G401 (cell line): ENCODE results near the gene VN1R2. TPM values are rescaled to one million over a fixed set of nuclear protein-coding genes. Genes with fewer than 3 reads are reported as not detected.
A peak's percentile ranks its signal among the peaks of the same experiment; 100 is the strongest.
"Not testable (repeated sequence)": the region's sequence is repeated elsewhere in the genome, so short reads cannot be mapped to it uniquely, and the experiment has no call there.

Experiments used
- DNase-seq: peaks from one replicate; pipeline ENCODE4 v3.0.0-alpha.2; 2015; ENCODE audit warnings: low spot score
- in situ Hi-C: cut with HindIII; loops from 2 replicates; pipeline ENCODE4 v1.10.0; 2016; ENCODE audit warnings: low sequenced_read_pairs, mixed read lengths
- total RNA-seq: library from RNA; depleted of rRNA; stranded (reverse); fragments of >200 nt; shearing (Covaris generic); gene quantifications from 2 replicates; pipeline ENCODE4 v1.2.3, GENCODE V29; 2014; rRNA removed

VN1R2 gene
- total RNA-seq: not detected in 2 replicates

GRCh38 chr19:53257715-53258342 lies at the start of gene VN1R2:
Gene VN1R2, plus strand, starts transcription at chr19:53258292. Its CDS starts 84 bp downstream, at chr19:53258376.
- in situ Hi-C loops, DNase-seq: not testable (repeated sequence)

GRCh38 chr19:53211554-53211953 lies 46.5 kb upstream of the VN1R2 start:
- in situ Hi-C loops, DNase-seq: not testable (repeated sequence)

- DNase-seq: no peak
- in situ Hi-C loops: no loop called here
These were observed 45.3 kb upstream of the VN1R2 start for GRCh38 chr19:53212703-53213320.

GRCh38 chr19:53222716-53223115 lies 35.4 kb upstream of the VN1R2 start:
- in situ Hi-C loops, DNase-seq: not testable (repeated sequence)

- in situ Hi-C loops: no loop called here
- DNase-seq: no peak
These were observed 33.5 kb upstream of the VN1R2 start for GRCh38 chr19:53224606-53225005.

GRCh38 chr19:53237114-53237777 lies 20.8 kb upstream of the VN1R2 start:
- in situ Hi-C loops: no loop called here
- no peak for DNase-seq

GRCh38 chr19:53246498-53246897 lies 11.6 kb upstream of the VN1R2 start:
- no peak for DNase-seq
- in situ Hi-C loops: no loop called here

GRCh38 chr19:53254411-53255341 lies 3.4 kb upstream of the VN1R2 start, which contains the start of gene ZNF677:
Gene ZNF677, minus strand, starts transcription at chr19:53254873. Its CDS starts 3,323 bp downstream, at chr19:53251550.
- in situ Hi-C loops: no loop called here
- DNase-seq: peak; percentile 93

GRCh38 chr19:53267623-53268022 lies 9.5 kb downstream of the VN1R2 start, which contains the start of gene VN1R4:
Gene VN1R4, minus strand, starts transcription at chr19:53267723. Its CDS starts 58 bp downstream, at chr19:53267665.
- in situ Hi-C loops, DNase-seq: not testable (repeated sequence)

- in situ Hi-C loops, DNase-seq: not testable (repeated sequence)
These were observed 11.8 kb downstream of the VN1R2 start for GRCh38 chr19:53269861-53270260.

- in situ Hi-C loops: no loop called here
- no peak for DNase-seq
These were observed 14.0 kb downstream of the VN1R2 start for GRCh38 chr19:53272044-53272443.

- no peak for DNase-seq
- in situ Hi-C loops: no loop called here
These were observed 17.4 kb downstream of the VN1R2 start for GRCh38 chr19:53275480-53275879.

GRCh38 chr19:53281947-53282346 lies 23.9 kb downstream of the VN1R2 start:
- DNase-seq, in situ Hi-C loops: not testable (repeated sequence)

- in situ Hi-C loops: no loop called here
- DNase-seq: no peak
These were observed 27.0 kb downstream of the VN1R2 start for GRCh38 chr19:53285087-53285486.

GRCh38 chr19:53290758-53291549 lies 32.9 kb downstream of the VN1R2 start:
- in situ Hi-C loops: no loop called here
- no peak for DNase-seq

- no peak for DNase-seq
These were observed 36.8 kb downstream of the VN1R2 start for GRCh38 chr19:53294786-53295441.

GRCh38 chr19:53301341-53301740 lies 43.2 kb downstream of the VN1R2 start:
- in situ Hi-C loops, DNase-seq: not testable (repeated sequence)

More at GRCh38 chr19:53294786-53295441, 36.8 kb downstream of the VN1R2 start:
- in situ Hi-C loops: no loop called here

- DNase-seq: no peak
- in situ Hi-C loops: no loop called here
These were observed 50.3 kb downstream of the VN1R2 start for GRCh38 chr19:53308339-53308811.
